HG03025 (cell line): Measurements from ENCODE around the gene ABCA7.

Source experiments
- ATAC-seq: cut with Tn5 transposase; IDR thresholded peaks from one replicate; pipeline ENCODE4 v1.9.1; 2021; ENCODE audit warnings: mild to moderate bottlenecking, moderate library complexity; ENCODE audit not compliant: unreplicated experiment, low FRiP score

Gene ABCA7

GRCh38 chr19:1055028-1055425 lies 15.1 kb downstream of the ABCA7 start:
- ATAC-seq = no peak

- no peak for ATAC-seq
These were observed 16.1 kb downstream of the ABCA7 start for GRCh38 chr19:1055886-1056620.

GRCh38 chr19:1057176-1057855 lies 17.4 kb downstream of the ABCA7 start:
- ATAC-seq = no peak

- ATAC-seq = no peak
These were observed 18.2 kb downstream of the ABCA7 start for GRCh38 chr19:1058112-1058511.

GRCh38 chr19:1060689-1061088 lies 20.8 kb downstream of the ABCA7 start:
- ATAC-seq = no peak

GRCh38 chr19:1061987-1062386 lies 22.1 kb downstream of the ABCA7 start:
- ATAC-seq = no peak

GRCh38 chr19:1062387-1063029 lies 22.6 kb downstream of the ABCA7 start:
- no peak for ATAC-seq

- no peak for ATAC-seq
These were observed 23.4 kb downstream of the ABCA7 start for GRCh38 chr19:1063030-1063908.

GRCh38 chr19:1063909-1064660 lies 24.2 kb downstream of the ABCA7 start:
- no peak for ATAC-seq

GRCh38 chr19:1064661-1065605 lies 25.0 kb downstream of the ABCA7 start:
- ATAC-seq = no peak

- ATAC-seq = no peak
These were observed 25.8 kb downstream of the ABCA7 start for GRCh38 chr19:1065606-1066109.

GRCh38 chr19:1066251-1066747 lies 26.4 kb downstream of the ABCA7 start:
- ATAC-seq = no peak

GRCh38 chr19:1066748-1067340 lies 26.9 kb downstream of the ABCA7 start, which contains the start of gene ARHGAP45:
Gene ARHGAP45, plus strand, starts transcription at chr19:1067167. Its CDS starts 239 bp downstream, at chr19:1067406.
- no peak for ATAC-seq

- no peak for ATAC-seq
These were observed 27.5 kb downstream of the ABCA7 start for GRCh38 chr19:1067341-1067957.

- no peak for ATAC-seq
These were observed 28.4 kb downstream of the ABCA7 start for GRCh38 chr19:1068009-1069001.

GRCh38 chr19:1069009-1069779 lies 29.3 kb downstream of the ABCA7 start:
- no peak for ATAC-seq
